Activated CD4-positive, CD25-positive, alpha-beta regulatory T cell treated with anti-CD3 and anti-CD28 coated beads, Interleukin-2, amount 50 U/mL, for 24 hours (primary cell): ENCODE measurements around the gene CD79B.
"Not testable (repeated sequence)": the region's sequence is repeated elsewhere in the genome, so short reads cannot be mapped to it uniquely, and the experiment has no call there.

Source experiments
- ATAC-seq, 2 donors: fragments of 150-1000 bp; cut with Tn5 transposase; one replicate each; pipeline ENCODE4 v1.10.0; 2021; ENCODE audit warnings: mild to moderate bottlenecking in 1 of 2, moderate library complexity in 1 of 2

CD79B gene

GRCh38 chr17:63909586-63909985, 22.5 kb downstream of the CD79B start:
- ATAC-seq, result not testable (repeated sequence)

DNA sequence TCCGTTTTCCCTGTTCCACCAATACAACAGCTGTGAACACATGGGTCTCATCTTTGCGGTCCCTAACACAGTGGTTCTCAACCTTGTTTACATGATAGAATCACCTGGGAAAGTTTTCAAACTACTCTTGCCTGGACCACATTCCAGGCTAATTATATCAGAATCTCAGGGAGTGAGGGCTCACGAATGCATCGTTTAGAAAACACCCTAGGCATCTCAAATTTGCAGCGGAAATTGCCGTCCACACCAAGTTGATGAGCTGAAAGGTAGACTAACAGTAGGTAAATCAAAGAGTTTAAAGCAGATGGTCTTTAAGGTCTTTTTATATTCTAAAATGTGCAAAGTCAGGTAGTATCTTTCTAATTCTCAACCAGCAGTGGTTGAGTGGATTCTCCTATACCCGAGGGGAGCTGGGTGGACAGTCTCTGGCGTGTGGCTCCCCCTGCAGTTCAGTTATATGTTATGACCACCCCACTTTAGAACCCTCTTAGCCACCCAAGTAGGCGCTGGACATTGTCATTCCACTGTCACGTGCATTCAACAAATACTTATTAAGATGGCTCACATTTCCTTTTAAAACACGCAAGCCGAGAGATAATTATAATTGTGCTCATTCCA, 24.9 kb downstream of the CD79B start:
- not testable (repeated sequence) for ATAC-seq

DNA sequence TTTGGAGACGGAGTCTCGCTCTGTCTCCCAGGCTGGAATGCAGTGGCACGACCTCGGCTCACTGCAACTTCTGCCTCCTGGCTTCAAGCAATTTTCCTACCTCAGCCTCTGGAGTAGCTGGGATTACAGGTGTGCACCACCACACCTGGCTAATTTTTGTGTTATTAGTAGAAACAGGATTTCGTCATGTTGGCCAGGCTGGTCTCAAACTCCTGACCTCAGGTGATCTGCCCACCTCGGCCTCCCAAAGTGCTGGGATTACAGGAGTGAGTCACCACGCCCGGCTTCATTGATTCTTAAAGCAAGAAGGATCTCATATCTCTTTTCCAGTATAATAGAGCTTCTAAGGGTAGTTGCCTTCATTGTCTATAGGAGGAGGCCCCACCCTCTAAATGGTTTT, 27.3 kb downstream of the CD79B start:
- not testable (repeated sequence) for ATAC-seq

- peak; percentile 44 to 47 for ATAC-seq
These were observed 28.3 kb downstream of the CD79B start for GRCh38 chr17:63903787-63904201.

GRCh38 chr17:63901971-63902370, 30.2 kb downstream of the CD79B start:
- not testable (repeated sequence) for ATAC-seq

DNA sequence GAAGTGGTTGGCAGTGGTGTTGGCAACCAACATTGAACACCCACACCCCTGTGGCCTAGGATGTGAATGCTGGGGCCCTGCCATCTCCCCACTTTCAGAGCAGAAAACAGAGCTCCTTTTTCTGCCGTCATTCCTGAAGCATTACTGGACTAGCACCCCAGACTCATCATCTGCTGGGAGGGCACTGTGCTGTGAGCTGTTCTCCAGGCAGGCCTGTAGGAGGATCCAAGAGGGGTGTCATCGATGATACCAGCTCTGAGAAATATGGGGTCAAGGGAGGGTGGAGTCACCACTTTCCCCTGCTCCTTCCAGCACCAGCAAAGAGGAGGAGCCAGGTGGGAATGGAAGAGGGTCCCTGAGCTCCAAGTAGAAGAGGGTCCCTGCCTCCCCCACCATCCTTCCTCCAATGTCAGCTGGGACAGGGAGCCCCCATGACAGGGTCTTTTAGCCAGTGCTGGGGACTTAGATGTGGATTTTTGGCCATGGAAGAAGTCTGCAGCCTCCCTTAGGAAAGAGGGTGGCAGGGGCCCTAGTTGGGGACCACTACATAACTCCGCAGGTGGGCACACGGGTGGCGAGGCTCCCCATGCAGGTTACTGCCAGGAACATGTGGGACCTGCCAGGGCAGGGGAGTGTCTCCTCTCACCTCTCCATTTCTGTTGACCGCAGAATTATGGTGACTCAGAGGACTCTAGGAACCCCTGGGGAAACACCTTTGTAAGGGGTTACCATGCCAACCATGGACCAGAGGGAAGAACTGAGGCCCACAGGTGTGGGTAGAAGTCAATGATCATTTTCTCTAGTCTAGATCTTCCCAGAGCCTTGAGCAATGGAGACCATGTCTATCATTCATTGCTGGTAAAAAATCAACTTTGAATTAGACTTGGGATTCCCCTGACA, 33.0 kb downstream of the CD79B start:
- peak; percentile 84 to 93 for ATAC-seq

GRCh38 chr17:63896524-63897354, 35.4 kb downstream of the CD79B start, which contains the start of gene CSH1:
TSS of gene CSH1 (minus strand) at chr17:63896574. CDS start at chr17:63896511, 63 bp downstream.
- ATAC-seq, result not testable (repeated sequence)

DNA sequence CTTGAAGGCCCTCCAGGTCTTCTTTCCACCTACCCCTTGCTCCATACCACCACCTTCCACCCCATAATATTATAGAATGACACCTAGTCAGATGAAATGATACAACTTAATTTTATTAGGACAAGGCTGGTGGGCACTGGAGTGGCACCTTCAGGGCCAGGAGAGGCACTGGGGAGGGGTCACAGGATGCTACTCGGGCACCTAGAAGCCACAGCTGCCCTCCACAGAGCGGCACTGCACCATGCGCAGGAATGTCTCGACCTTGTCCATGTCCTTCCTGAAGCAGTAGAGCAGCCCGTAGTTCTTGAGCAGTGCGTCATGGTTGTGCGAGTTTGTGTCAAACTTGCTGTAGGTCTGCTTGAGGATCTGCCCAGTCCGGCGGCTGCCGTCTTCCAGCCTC, 37.3 kb downstream of the CD79B start:
- not testable (repeated sequence) for ATAC-seq

DNA sequence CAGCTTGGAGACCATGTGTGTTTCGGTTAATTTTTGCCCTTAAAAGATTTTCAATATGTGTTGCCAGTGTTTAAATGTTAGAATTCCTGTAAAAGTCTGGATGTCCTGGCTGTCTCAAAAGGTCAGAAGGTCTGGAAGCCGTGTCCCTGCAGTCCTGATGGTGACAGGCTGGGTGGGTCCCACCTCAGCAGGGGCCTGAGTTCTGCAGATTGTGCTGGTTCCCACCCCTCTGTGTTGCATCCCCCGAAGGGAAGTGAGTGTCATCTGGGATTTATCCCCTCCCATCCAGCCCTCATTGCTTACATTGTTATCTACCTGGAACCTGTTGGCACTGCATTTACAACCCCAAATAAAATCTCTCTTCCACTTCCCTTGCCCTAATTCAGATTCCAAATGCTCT, 38.1 kb downstream of the CD79B start:
- not testable (repeated sequence) for ATAC-seq

GRCh38 chr17:63892316-63893037, 39.7 kb downstream of the CD79B start:
- not testable (repeated sequence) for ATAC-seq

DNA sequence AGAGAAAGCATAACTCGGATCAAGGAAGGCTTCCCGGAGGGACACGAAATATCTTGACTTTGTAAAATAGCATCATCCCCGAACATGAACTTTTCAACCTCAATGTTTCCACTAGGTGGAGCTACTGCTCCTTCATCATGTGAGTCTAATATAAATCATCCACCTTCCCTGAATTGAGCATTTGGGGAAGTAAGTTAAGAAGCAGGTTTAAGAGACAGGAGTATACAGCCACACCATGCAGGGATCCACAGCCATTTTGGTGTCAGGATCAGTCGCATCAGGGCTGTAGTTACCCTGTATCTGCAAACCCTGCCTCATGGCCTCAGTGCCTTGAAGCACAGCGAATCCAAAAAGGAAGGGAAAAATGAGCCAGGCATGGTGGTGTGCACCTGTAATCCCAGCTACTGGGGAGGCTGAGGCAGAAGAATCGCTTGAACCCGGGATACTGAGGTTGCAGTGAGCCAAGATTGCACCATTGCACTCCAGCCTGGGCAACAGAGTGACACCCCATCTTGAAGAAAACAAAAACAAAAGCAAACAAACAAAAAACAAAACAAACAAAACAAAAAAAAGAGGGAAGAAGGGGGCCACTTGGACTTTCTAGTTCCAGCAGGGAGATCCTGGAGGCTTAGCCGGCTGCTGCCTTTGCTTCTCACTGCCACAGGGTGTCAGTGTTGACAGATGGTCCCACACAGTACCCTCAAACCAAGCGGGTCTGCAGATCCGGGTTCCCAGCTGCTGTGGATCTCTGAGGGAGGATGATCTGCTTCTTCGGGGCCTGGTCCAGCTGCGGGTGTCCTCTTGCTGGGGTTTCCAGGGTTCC, 42.9 kb downstream of the CD79B start:
- ATAC-seq, result peak in 1 of 2 donors; percentile 65

DNA sequence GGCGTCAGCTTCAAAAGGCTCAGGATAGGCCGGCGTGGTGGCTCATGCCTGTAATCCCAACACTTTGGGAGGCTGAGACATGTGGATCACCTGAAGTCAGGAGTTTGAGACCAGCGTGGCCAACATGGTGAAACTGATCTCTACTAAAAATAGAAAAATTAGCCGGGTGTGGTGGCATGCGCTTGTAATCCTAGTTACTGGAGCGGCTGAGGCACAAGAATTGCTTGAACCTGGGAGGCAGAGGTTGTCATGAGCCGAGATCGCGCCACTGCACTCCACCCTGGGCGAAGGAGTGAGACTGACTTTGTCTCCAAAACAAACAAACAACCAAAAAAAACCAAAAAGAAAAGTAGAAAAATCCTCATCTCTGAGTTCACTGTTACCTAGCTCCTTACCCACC, 47.0 kb downstream of the CD79B start:
- not testable (repeated sequence) for ATAC-seq

- not testable (repeated sequence) for ATAC-seq
These were observed 49.5 kb downstream of the CD79B start for GRCh38 chr17:63882626-63883126.

DNA sequence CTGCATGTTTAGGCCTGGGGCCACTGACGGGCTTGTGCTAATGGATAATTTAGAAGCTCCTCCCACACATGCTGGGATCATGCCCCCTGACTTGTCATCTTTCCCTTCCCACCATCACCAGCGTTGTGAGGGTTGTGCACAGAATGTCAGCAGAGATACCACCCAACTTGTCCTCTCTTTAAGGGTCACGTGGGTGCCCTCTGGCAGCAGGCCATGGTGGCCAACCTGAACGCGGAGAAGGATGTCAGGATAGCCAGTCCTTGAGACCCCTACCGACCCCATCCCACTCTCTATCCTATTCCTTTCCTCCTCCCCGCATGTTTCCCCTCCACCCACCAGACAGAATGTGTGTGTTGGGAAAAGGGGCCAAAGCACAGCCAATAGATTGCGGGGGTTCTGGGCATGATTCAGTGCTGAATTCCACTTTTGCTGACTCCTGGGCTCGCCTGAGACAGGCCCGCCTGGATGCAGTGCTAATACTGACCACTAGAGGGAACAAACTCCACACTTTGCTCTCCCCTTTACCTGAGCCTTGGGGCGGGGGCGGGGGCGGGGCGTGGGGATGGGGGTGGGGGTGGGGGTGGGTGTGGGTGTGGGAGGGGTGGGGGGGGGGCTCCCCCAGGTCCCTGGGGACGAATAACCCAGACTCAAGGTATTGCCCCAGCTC, 50.1 kb downstream of the CD79B start, which contains the start of gene GH2:
Gene GH2 (minus strand): TSS at position 10 of the 667 bp plus-strand sequence. CDS start 143 bp downstream, outside the sequence.
- peak; percentile 70 to 83 for ATAC-seq

GRCh38 chr17:63881337-63881736, 50.8 kb downstream of the CD79B start:
- not testable (repeated sequence) for ATAC-seq

DNA sequence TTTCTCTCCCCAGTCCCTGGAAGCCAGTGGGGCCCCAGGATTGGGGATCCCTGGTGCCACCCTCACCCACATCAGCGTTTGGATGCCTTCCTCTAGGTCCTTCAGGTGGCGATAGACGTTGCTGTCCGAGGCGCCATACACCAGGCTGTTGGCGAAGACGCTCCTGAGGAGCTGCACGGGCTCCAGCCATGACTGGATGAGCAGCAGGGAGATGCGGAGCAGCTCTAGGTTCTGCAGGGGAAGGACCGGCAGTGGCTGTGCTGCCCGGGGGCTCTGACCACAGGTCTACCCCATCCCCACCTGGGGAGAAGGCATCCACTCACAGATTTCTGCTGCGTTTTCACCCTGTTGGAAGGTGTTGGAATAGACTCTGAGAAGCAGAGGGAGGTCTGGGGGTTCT, 51.4 kb downstream of the CD79B start:
- ATAC-seq, result no peak
